ENCODE data around the gene HECTD4.
"Not testable (repeated sequence)": the region's sequence is repeated elsewhere in the genome, so short reads cannot be mapped to it uniquely, and the experiment has no call there.

HECTD4 gene

GRCh38 chr12:112401903-112402498 lies 19.8 kb upstream of the HECTD4 start:
- no peak for DNase-seq

GRCh38 chr12:112401054-112401453 lies 18.8 kb upstream of the HECTD4 start:
- no peak for DNase-seq

- no peak for DNase-seq
Measured at GRCh38 chr12:112393328-112393727, 11.1 kb upstream of the HECTD4 start.

- DNase-seq = not testable (repeated sequence)
Measured at GRCh38 chr12:112389922-112390654, 7.9 kb upstream of the HECTD4 start.

- no peak for DNase-seq
Measured at GRCh38 chr12:112389228-112389627, 7.0 kb upstream of the HECTD4 start.

- DNase-seq = no peak
Measured at GRCh38 chr12:112386726-112387125, 4.5 kb upstream of the HECTD4 start.

- no peak for DNase-seq
Measured at GRCh38 chr12:112382866-112383265, 635 bp upstream of the HECTD4 start.

- no peak for DNase-seq
Measured at GRCh38 chr12:112381406-112381882, 787 bp downstream of the HECTD4 start.

GRCh38 chr12:112380663-112381405 lies 1.4 kb downstream of the HECTD4 start:
- DNase-seq = no peak

- DNase-seq = no peak
Measured at GRCh38 chr12:112375105-112375504, 7.1 kb downstream of the HECTD4 start.

GRCh38 chr12:112374166-112374740 lies 8.0 kb downstream of the HECTD4 start:
- DNase-seq = no peak

- DNase-seq = no peak
Measured at GRCh38 chr12:112370868-112371510, 11.2 kb downstream of the HECTD4 start.

GRCh38 chr12:112370199-112370598 lies 12.0 kb downstream of the HECTD4 start:
- DNase-seq = no peak

- DNase-seq = no peak
Measured at GRCh38 chr12:112368856-112369255, 13.4 kb downstream of the HECTD4 start.

- no peak for DNase-seq
Measured at GRCh38 chr12:112367965-112368364, 14.3 kb downstream of the HECTD4 start.

GRCh38 chr12:112362310-112362709 lies 19.9 kb downstream of the HECTD4 start:
- DNase-seq = no peak

- DNase-seq = no peak
Measured at GRCh38 chr12:112361271-112361670, 21.0 kb downstream of the HECTD4 start.

- no peak for DNase-seq
Measured at GRCh38 chr12:112359290-112359689, 22.9 kb downstream of the HECTD4 start.

- no peak for DNase-seq
Measured at GRCh38 chr12:112357214-112357613, 25.0 kb downstream of the HECTD4 start.

GRCh38 chr12:112354399-112354798 lies 27.8 kb downstream of the HECTD4 start:
- DNase-seq = no peak

GRCh38 chr12:112353393-112353792 lies 28.8 kb downstream of the HECTD4 start:
- no peak for DNase-seq

GRCh38 chr12:112352921-112353320 lies 29.3 kb downstream of the HECTD4 start:
- DNase-seq = no peak

Measured in activated CD8-positive, alpha-beta memory T cell treated with anti-CD3 and anti-CD28 coated beads for 24 hours (primary cell).